DOHH2 (cell line): ENCODE results near the gene ADAM8.

Source experiments
- H3F3A ChIP-seq: fragments of 200-600 bp; sonication (generic), shearing (Covaris generic); 2 replicates; pipeline ENCODE4 v1.6.0; 2016; ENCODE audit warnings: antibody characterized with exemption, mild to moderate bottlenecking; ENCODE audit not compliant: control insufficient read depth, insufficient read depth
- H3K27ac ChIP-seq: fragments of 200-600 bp; sonication (generic); 2 replicates; pipeline ENCODE4 v1.5.1; 2014; ENCODE audit warnings: low read depth, mild to moderate bottlenecking, low read length, moderate library complexity
- H3K27me3 ChIP-seq: fragments of 200-600 bp; sonication (generic); 2 replicates; pipeline ENCODE4 v1.6.1; 2014; ENCODE audit warnings: mild to moderate bottlenecking, low read length, mixed read lengths; ENCODE audit not compliant: control insufficient read depth
- H3K36me3 ChIP-seq: fragments of 200-600 bp; sonication (generic); 2 replicates; pipeline ENCODE4 v1.6.1; 2014; ENCODE audit warnings: mild to moderate bottlenecking, low read length, moderate library complexity, mixed read lengths; ENCODE audit not compliant: control insufficient read depth
- H3K4me1 ChIP-seq: fragments of 200-600 bp; sonication (generic); 2 replicates; pipeline ENCODE4 v1.6.1; 2014; ENCODE audit warnings: mild to moderate bottlenecking, low read length, mixed read lengths; ENCODE audit not compliant: control insufficient read depth
- H3K4me2 ChIP-seq: fragments of 200-600 bp; sonication (generic); 2 replicates; pipeline ENCODE4 v1.6.0; 2014; ENCODE audit warnings: mild to moderate bottlenecking, low read length, moderate library complexity
- H3K4me3 ChIP-seq: fragments of 200-600 bp; sonication (generic); 2 replicates; pipeline ENCODE4 v1.5.1; 2014; ENCODE audit warnings: mild to moderate bottlenecking, low read length, mixed read lengths
- H3K79me2 ChIP-seq: fragments of 200-600 bp; sonication (generic); 2 replicates; pipeline ENCODE4 v1.6.1; 2014; ENCODE audit warnings: mild to moderate bottlenecking, low read length, mixed read lengths; ENCODE audit not compliant: control insufficient read depth
- H3K9me2 ChIP-seq: fragments of 200-600 bp; sonication (generic); replicated peaks from 2 replicates; pipeline ENCODE4 v1.6.1; 2014; ENCODE audit warnings: mild to moderate bottlenecking, low read length, mixed read lengths; ENCODE audit not compliant: control insufficient read depth
- H3K9me3 ChIP-seq: fragments of 200-600 bp; sonication (generic); 2 replicates; pipeline ENCODE4 v1.6.1; 2014; ENCODE audit warnings: antibody characterized with exemption, low read length, mixed read lengths; ENCODE audit not compliant: control insufficient read depth, insufficient read depth
- H4K20me1 ChIP-seq: fragments of 200-600 bp; sonication (generic); 2 replicates; pipeline ENCODE4 v1.6.0; 2014; ENCODE audit warnings: low read depth, mild to moderate bottlenecking, antibody characterized with exemption, low read length, moderate library complexity; ENCODE audit not compliant: control insufficient read depth, insufficient read depth
- EZH2phosphoT487 ChIP-seq: fragments of 200-600 bp; sonication (generic); IDR thresholded peaks from 2 replicates; pipeline ENCODE4 v1.6.1; 2017; ENCODE audit warnings: borderline replicate concordance, mild to moderate bottlenecking, antibody characterized with exemption, low read length, moderate library complexity, mixed read lengths
- TF ChIP-seq, protein P1 (sequence below): fragments of 200-600 bp; sonication (generic); IDR thresholded peaks from one replicate; pipeline ENCODE4 v1.5.1; 2014; ENCODE audit warnings: antibody characterized with exemption, mild to moderate bottlenecking, low read depth, low read length; ENCODE audit not compliant: poor library complexity, severe bottlenecking

The ADAM8 gene

DNA sequence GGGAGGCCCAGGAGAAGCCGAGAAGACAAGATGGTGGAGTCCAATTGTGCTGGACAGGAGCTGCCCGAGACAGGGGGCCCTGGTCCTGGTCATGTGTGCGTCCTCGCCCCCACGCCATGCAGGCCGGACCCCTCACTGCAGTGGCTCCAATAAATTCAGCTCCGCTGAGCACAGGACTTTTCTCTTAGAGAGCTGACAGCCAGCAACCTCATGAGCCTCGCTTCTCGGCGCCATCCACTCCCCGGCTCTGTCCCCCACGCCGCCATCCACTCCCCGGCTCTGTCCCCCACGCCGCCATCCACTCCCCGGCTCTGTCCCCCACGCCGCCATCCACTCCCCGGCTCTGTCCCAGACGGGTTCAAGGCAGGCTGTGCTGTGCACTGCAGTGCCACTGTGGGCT lies 49.4 kb downstream of the ADAM8 start:
- no peaks in the 10 kb centered on the region for H3K79me2 ChIP-seq
- no peak overlapping the region for H3K4me3 ChIP-seq
- H3K4me1 ChIP-seq: no peaks in the 10 kb centered on the region
- H3K4me2 ChIP-seq: no peak overlapping the region
- no peak for TF ChIP-seq EZH2phosphoT487
- TF ChIP-seq, protein P1, sequence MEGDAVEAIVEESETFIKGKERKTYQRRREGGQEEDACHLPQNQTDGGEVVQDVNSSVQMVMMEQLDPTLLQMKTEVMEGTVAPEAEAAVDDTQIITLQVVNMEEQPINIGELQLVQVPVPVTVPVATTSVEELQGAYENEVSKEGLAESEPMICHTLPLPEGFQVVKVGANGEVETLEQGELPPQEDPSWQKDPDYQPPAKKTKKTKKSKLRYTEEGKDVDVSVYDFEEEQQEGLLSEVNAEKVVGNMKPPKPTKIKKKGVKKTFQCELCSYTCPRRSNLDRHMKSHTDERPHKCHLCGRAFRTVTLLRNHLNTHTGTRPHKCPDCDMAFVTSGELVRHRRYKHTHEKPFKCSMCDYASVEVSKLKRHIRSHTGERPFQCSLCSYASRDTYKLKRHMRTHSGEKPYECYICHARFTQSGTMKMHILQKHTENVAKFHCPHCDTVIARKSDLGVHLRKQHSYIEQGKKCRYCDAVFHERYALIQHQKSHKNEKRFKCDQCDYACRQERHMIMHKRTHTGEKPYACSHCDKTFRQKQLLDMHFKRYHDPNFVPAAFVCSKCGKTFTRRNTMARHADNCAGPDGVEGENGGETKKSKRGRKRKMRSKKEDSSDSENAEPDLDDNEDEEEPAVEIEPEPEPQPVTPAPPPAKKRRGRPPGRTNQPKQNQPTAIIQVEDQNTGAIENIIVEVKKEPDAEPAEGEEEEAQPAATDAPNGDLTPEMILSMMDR: no peak
- no peak overlapping the region for H3K27ac ChIP-seq
- H3K9me3 ChIP-seq: no peaks in the 10 kb centered on the region
- H3K27me3 ChIP-seq: no peaks in the 10 kb centered on the region
- H4K20me1 ChIP-seq: no peaks in the 10 kb centered on the region
- H3K36me3 ChIP-seq: no peaks in the 10 kb centered on the region
- H3K9me2 ChIP-seq: no peaks in the 10 kb centered on the region
- H3F3A ChIP-seq: no peaks in the 10 kb centered on the region

DNA sequence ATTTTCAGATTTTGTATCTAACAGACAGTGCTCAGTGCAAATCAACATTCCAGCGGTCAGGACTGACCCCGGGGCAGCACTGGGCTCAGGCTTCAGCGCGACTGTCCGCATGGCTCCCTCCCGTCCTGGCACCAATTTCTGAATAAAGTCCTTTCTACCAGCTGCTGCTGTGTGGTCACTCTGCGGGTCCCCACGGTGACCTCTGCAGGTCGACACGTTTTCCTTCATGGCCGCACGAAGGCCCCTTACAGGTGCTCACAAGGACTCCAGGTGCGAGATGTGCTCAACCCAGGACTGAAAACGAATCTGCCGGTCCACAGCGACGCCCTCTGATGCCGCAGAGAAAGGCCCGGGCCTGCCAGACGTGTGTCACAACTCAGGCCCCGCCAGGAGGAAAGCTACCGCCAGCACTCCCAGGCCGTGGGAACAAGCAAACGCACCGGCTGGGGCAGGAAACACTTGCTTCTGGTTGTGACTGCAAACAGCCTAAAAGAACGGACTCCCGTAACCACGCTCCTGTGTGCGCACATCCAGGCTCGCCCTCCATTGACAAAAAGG lies 50.3 kb downstream of the ADAM8 start:
- Histone ChIP-seq H3K9me2 (no peaks in the 10 kb centered on the region), H3K27ac (no peak overlapping the region), H3F3A (no peaks in the 10 kb centered on the region), H3K27me3 (no peaks in the 10 kb centered on the region), H3K9me3 (no peaks in the 10 kb centered on the region), H3K36me3 (no peaks in the 10 kb centered on the region), H3K79me2 (no peaks in the 10 kb centered on the region), H4K20me1 (no peaks in the 10 kb centered on the region), H3K4me3 (no peak overlapping the region), H3K4me2 (no peak overlapping the region), H3K4me1 (no peaks in the 10 kb centered on the region)
- no peak for TF ChIP-seq EZH2phosphoT487
- TF ChIP-seq, protein P1: no peak

DNA sequence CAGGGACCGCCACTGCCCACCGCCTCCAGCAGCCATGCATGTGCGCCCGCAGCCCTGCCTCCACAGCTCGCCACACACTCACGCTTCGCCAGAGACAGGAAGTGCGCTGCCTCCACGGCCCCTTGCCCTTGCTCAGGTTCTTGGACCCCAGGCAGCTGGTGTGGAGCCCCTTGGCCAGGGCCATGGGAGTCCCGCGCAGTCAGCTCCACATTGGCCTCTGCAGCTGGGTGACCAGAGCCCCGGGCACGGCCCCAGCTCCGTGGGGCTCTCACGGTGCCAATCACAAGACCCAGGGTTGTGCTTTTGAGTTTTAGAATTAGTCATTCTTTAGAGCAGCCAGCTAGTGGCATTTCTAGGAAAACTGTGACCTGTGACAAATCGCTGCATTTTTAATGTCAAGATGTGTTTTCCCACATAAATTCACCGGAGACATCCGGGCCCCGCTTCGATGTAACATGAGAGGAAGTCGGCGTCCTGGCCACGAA lies 50.9 kb downstream of the ADAM8 start:
- H3K4me3 ChIP-seq: no peak overlapping the region
- no peaks in the 10 kb centered on the region for H3K9me3 ChIP-seq
- H4K20me1 ChIP-seq: no peaks in the 10 kb centered on the region
- no peak overlapping the region for H3K4me2 ChIP-seq
- H3F3A ChIP-seq: no peaks in the 10 kb centered on the region
- no peaks in the 10 kb centered on the region for H3K9me2 ChIP-seq
- TF ChIP-seq, protein P1: no peak
- TF ChIP-seq EZH2phosphoT487: no peak
- no peaks in the 10 kb centered on the region for H3K27me3 ChIP-seq
- H3K36me3 ChIP-seq: no peaks in the 10 kb centered on the region
- H3K27ac ChIP-seq: no peak overlapping the region
- no peaks in the 10 kb centered on the region for H3K4me1 ChIP-seq
- no peaks in the 10 kb centered on the region for H3K79me2 ChIP-seq
